Astrocyte (in vitro differentiated cells and primary cell): Measurements from ENCODE around the gene RASL10A.

Source experiments
- CTCF ChIP-seq: IDR thresholded peaks from 2 replicates; pipeline ENCODE4 v1.5.1; 2011; ENCODE audit warnings: low read depth, mild to moderate bottlenecking, inconsistent platforms, low read length, moderate library complexity; ENCODE audit not compliant: insufficient read depth
- EZH2 ChIP-seq: IDR thresholded peaks from 2 replicates; pipeline ENCODE4 v1.6.1; 2012; ENCODE audit warnings: mild to moderate bottlenecking, low read length, inconsistent platforms; ENCODE audit not compliant: insufficient read depth

DNA sequence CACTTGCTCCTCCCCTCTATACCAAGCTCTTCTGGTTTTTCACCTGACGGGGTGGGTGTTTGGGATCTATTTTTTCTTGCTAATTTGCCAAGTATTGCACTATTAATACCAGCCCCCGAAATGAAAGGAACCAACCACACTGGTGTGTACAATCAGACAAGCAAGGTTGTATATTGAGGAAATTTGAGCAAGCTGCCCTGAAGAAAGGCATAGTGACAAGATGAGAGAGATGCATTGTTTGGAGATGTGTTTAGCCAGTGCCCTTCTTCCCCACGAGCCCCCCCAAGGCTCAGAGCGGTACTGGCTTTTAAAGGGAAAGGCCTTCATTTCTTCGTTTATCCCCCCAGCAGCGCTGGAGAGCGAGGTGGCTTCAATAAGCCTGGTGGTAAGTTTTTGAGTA, 24.3 kb downstream of the RASL10A start:
- no peak for TF ChIP-seq EZH2
- TF ChIP-seq CTCF = no peak
